ENCODE measurements around the gene PTPRM. TPM values are rescaled to one million over a fixed set of nuclear protein-coding genes. Genes with fewer than 3 reads are reported as not detected.

The PTPRM gene
- polyA plus RNA-seq, 1 donor from 2014 or later, result 126 TPM

- H3K9me3 ChIP-seq (ENCODE audit: low read length), result no peaks in the 10 kb centered on the region
- H4K20me1 ChIP-seq (ENCODE audit: insufficient read depth), result no peaks in the 10 kb centered on the region
- H3K79me2 ChIP-seq (replicated peaks; ENCODE audit: insufficient read depth, low read length), result no peaks in the 10 kb centered on the region
- H3F3A ChIP-seq (ENCODE audit: insufficient read depth, low read length, poor library complexity, severe bottlenecking), result peaks cover 3% of the 10 kb centered on the region
- no peaks in the 10 kb centered on the region for H3K36me3 ChIP-seq (ENCODE audit: insufficient read depth, low read length)
- no peaks in the 10 kb centered on the region for H3K9me2 ChIP-seq (ENCODE audit: insufficient read depth, low read length)
- H3K27ac ChIP-seq (ENCODE audit: low read length), result no peak overlapping the region
- TF ChIP-seq CTCF (IDR thresholded peaks at IDR 0.05; ENCODE audit: poor library complexity, severe bottlenecking) (no peak), TAF1 (IDR thresholded peaks at IDR 0.05; ENCODE audit: low read depth) (no peak)
- H3K9ac ChIP-seq (ENCODE audit: low read length), result no peak overlapping the region
- no peaks in the 10 kb centered on the region for H3K27me3 ChIP-seq (ENCODE audit: insufficient read depth, low read depth, low read length)
- H2AFZ ChIP-seq (ENCODE audit: low read depth, low read length), result no peak overlapping the region
- no peak overlapping the region for H3K4me3 ChIP-seq (ENCODE audit: low read length)
- no peak overlapping the region for H3K4me2 ChIP-seq (ENCODE audit: low read length)
Measured at GRCh38 chr18:8044004-8044403, 476.9 kb downstream of the PTPRM start.

- Histone ChIP-seq H3K9me3 (ENCODE audit: low read length) (no peaks in the 10 kb centered on the region), H2AFZ (ENCODE audit: low read depth, low read length) (no peak overlapping the region), H3K27ac (ENCODE audit: low read length) (no peak overlapping the region), H3K79me2 (replicated peaks; ENCODE audit: insufficient read depth, low read length) (no peaks in the 10 kb centered on the region), H3K27me3 (ENCODE audit: insufficient read depth, low read depth, low read length) (no peaks in the 10 kb centered on the region), H3K36me3 (ENCODE audit: insufficient read depth, low read length) (no peaks in the 10 kb centered on the region), H3K9me2 (ENCODE audit: insufficient read depth, low read length) (no peaks in the 10 kb centered on the region), H3K9ac (ENCODE audit: low read length) (no peak overlapping the region), H3F3A (ENCODE audit: insufficient read depth, low read length, poor library complexity, severe bottlenecking) (peaks cover 3% of the 10 kb centered on the region), H4K20me1 (ENCODE audit: insufficient read depth) (no peaks in the 10 kb centered on the region), H3K4me3 (ENCODE audit: low read length) (no peak overlapping the region), H3K4me2 (ENCODE audit: low read length) (no peak overlapping the region)
- TF ChIP-seq CTCF (IDR thresholded peaks at IDR 0.05; ENCODE audit: poor library complexity, severe bottlenecking), result no peak
- no peak for TF ChIP-seq REST (IDR thresholded peaks at IDR 0.05; ENCODE audit: borderline replicate concordance)
- TF ChIP-seq SMC3 (conservative IDR thresholded peaks at IDR 0.05; ENCODE audit: poor library complexity), result no peak
- no peak for TF ChIP-seq EP300 (conservative IDR thresholded peaks at IDR 0.05; ENCODE audit: poor library complexity, severe bottlenecking)
Measured at GRCh38 chr18:8045160-8045883, 478.2 kb downstream of the PTPRM start.
